ENCODE measurements around the gene NUP93.
"Not testable (repeated sequence)": the region's sequence is repeated elsewhere in the genome, so short reads cannot be mapped to it uniquely, and the experiment has no call there.

Gene NUP93

DNA sequence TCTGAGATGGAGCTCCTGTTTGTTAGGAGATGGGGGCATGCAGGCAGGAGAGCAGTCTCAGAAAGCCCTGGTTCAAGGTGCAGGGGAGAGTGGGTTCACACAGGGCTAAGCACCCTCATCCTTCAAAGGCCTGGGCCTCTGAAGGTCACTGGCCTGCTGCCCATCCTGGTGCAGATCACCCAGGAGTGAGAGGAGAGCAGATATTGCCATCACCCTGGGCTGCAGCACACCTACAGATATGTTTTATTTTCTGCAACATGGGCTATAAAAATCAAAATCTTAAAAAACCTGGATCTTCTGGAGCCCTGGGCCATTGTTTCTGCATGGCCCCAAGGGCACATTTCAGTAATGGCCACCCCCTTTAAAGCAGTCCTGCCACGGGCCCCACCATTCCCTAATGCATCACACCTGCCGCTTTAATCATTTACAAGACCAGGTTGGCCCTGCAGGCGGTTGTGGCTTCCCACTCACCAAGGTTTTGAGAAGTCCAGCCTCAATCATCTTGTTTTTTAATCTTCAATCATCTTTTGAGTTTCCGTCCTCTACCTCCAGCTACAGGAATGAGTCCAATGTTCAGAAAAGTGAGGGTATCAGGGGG lies 20.4 kb upstream of the NUP93 start:
- DNase-seq (ENCODE audit: low read depth in 2 of 2) = no peak

DNA sequence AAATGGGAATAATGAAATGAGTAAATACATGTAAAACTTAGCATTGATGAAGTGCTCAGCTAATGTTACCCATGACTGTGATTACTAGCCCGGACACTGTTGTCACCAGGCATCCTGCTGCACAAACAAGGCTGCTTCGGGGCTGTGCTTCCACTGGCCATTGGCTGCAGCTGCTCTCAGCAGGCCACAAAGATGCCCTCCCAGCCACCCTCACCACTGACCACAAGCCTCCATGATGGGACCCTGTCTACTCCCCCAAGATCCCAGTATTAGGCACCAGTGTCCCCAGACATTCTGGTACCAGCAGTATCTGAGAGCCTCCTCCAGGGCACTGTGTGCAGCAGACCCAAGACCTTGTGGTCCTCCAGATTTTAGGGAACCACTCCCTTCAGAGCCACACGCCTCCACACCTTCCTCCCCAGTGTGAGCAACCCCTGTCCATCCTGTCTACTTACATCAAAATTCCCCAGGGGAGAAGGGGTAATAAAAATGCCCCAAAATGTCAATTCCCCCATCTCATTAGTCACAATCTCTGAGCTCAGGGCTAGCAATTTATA lies 19.7 kb upstream of the NUP93 start:
- no peak for DNase-seq (ENCODE audit: low read depth in 2 of 2)

DNA sequence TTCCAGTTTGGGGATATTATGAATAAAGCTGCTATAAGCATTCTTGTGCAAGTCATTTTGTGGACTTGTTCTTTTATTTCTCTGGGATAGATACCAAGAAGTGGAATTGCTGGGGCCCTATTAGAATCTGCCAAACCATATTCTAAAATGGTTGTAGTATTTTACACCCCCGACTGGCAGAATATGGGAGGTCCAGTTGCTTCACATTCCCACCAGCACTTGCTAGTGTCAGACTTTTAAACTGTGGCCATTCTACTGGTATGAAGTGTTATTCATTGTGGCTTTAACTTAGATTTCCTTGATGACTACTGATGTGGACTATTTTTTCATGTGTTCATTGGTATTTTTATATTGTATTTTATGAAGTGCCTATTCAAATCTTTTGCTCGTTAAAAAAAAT lies 18.1 kb upstream of the NUP93 start:
- DNase-seq (ENCODE audit: low read depth in 2 of 2) = no peak

DNA sequence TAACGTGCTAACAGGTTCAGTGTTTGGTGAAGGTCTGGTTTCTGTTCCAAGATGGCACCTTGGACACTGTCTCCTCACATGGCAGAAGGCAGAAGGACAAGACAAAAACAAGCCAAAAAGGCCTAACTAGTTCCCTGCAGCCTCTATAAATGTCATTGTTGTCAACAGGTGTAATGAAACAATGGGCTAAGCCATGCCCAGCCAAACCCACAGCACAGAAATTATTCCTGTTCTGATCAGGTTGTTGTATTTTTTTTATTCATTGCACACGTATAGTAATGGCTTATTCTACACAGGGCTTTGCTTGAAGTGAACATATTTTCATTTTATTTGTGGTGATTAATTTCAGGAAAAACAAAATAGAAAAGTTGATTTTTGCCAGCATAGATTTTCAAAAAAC lies 16.1 kb upstream of the NUP93 start:
- no peak for DNase-seq (ENCODE audit: low read depth in 2 of 2)

DNA sequence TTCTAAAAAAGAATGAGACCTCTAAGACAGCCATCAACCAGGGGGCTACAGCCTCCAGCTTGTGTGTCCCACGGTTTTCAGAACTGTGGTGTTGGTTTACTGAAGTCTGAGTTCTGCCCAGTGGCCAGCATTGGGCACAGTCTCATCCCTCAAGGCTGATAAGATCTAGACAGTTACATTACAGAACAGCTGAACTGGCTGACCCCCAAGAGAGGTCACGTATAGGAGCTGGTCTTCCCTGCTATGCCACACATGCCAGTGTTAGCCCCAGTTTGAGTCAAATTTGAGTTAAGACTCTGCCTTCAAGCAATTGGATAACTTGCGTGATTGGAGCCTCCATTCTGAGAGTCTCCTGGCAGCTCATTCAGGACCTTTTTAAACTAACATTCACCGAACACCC lies 14.8 kb upstream of the NUP93 start:
- DNase-seq (ENCODE audit: low read depth in 2 of 2) = no peak

DNA sequence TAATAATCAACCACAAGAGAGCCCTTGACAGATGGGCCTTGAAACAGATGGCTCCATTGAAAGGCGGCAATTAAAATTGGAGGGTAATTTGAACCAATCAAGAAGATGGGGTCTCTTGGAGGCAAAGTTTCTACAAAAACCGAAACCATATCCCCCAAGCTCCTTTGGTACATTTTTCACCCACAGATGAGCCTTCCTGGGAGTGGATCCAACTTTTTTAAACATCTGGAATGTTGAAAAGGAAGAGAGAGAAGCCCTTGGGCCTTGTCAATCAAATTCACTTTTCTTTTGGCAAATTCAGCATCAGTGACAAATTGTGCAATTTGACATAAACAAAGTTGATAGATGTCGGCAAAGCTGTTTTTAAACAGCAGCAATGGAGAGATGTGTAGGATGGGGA lies 13.2 kb upstream of the NUP93 start:
- no peak for DNase-seq (ENCODE audit: low read depth in 2 of 2)

DNA sequence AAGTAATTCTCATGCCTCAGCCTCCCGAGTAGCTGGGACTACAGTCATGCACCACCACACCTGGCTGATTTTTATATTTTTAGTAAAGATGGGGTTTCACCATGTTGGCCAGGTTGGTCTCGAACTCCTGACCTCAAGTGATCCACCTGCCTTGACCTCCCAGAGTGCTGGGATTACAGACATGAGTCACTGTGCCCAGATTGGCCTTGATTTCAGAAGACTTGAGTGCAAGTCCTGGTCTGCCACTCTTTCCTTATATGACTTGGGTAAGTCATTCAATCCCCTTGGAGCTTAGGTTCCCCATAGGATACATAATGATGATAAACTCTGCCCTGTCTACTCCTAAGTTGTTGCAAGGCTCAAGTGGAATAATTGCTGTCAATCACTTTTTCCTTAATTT lies 12.4 kb upstream of the NUP93 start:
- DNase-seq (ENCODE audit: low read depth in 2 of 2) = not testable (repeated sequence)

DNA sequence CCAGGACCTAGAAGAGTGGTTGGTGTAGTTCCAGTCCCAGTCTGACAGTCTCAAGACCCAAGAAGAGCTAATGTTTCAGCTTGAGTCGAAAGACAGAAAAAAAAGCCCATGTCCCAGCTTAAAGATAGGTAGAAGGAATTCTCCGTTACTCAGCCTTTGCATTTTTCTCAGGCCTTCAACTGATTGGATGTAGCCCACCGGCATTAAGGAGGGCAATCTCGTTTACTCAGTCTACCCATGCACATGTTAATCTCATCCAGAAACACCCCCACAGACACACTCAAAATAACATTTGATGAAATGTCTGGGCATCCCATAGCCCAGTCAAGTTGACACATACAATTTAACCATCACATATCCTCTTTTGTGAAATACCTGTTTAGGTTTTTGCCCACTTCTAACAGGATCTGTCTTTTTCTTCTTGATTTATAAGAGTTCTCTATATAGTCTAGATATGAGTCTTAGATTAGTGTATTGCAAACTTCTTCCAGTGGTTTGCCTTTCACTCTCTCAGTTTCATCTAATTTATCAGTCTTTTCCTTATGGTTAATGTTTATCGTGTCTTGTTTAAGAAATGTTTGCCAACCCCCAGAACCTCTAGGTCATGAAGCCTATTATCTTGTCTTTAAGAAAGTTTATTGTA lies 7.6 kb upstream of the NUP93 start:
- no peak for DNase-seq (ENCODE audit: low read depth in 2 of 2)

DNA sequence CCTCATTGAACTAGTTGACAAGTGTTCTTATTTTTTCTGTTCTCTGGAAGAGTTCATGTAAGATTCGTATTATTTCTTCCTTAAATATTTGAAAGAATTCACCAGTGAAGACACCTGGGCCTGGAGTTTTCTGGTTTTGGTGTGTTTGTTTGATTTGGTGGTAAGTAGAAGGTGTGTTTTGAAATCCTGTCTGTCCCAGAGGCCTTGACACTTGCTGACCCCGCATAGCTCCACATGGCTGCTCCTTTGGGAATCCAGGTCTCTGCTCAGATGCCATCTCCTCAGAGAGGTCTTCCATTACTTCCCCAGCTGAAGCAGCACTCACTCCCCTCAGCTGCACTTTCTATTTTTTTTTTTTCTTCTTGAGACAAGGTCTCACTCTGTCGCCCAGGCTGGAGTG lies 5.7 kb upstream of the NUP93 start:
- no peak for DNase-seq (ENCODE audit: low read depth in 2 of 2)

DNA sequence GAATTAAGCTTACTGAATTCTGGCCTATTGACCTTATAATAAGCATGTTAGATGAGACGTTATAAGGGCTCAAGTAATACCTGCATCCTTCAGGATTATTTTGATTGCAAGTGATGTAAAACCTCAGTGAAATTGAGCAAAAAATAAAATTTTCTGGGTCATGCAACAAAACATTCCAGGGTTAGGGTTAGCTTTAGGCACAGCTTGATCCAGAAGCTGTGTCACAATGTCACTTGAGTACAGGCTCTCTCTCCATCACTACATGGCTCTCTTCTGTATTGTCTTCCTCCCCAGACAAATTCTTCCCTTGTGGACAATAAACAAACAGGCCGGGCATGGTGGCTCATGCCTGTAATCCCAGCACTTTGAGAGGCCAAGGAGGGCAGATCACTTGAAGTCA lies 3.6 kb upstream of the NUP93 start:
- DNase-seq (ENCODE audit: low read depth in 2 of 2) = no peak

DNA sequence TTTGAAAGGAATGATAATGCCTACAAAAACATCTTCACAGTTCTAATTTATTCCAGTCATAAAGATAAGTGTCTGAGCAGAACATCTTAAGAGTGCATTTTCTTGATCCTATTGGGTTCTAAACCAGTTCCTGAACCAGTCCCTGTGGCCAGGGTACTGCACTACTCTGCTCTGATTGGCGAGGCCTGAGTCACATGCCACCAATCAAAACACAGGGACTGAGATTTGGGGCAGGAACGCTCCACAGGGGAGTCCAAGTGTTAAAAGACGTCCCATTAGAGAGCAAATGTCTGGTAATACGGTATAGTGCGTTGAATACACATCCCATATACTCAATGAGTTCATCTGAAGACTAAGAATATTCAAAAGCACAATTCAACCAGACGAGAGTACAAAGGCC lies 3.0 kb upstream of the NUP93 start:
- no peak for DNase-seq (ENCODE audit: low read depth in 2 of 2)

DNA sequence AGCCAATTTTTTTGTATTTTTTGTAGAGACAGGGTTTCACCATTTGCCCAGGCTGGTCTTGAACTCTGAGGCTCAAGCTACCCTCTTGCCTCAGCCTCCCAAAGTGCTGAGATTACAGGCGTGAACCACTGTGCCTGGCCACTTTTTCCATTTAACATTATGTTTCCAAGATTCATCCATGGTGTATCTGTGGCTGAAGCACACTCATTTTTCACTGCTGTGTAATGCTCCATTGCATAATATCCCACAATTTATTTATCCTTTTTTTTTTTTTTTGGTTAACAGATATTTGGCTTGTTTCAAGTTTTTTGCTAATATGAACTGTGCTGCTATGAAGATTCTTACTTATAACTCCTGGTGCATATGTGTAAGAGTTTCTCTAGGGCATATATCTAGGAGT lies 1.9 kb upstream of the NUP93 start:
- DNase-seq (ENCODE audit: low read depth in 2 of 2) = no peak

DNA sequence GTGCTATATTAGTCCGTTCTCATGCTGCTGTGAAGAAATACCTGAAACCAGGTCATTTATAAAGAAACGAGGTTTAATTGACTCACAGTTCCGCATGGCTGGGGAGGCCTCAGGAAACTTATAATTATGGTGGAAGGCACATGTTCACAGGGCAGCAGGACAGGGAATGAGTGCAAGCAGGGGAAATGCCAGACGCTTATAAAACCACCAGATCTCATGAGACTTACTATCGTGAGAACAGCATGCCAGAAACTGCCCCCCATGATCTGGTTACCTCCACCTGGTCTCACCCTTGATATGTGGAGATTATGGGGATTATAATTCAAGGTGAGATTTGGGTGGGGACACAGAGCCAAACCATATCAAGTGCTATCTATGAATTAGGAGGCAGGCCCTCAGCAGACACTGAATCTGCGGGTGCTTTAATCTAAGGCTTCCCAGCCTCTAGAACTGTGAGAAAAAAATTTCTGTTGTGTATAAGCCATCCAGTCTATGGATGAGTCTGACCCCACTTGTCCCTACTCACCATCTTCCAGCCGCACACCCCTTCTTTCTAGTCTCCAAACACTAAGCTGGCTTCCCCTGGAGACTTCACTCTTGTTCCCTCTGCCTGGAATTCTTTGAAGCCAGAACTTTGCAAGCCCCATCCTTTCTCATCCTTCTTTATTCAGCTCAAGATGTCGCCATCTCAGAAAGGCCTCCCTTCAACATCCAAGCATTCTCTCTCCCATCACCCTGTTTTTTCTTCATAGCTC lies 772 bp upstream of the NUP93 start:
- DNase-seq (ENCODE audit: low read depth in 2 of 2) = no peak

DNA sequence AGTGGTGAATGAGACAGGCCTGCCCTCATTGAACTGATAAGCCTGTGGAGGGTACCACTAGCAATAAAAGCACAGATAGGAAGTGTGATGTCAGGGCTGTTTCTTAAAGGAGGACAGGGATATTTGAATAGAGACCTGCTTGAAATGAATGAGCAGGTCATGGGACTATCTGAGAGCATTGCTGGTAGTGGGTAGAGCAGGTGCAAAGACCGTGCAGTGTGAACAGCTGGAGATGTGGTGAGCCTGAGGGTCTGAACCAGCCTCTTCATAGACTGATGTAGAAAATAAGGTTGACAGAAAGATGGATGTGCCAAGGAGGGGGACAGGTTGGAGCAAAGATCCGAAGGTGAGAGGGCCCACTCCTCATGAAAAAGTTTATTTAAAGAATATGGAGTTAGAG lies 2.4 kb downstream of the NUP93 start:
- no peak for DNase-seq (ENCODE audit: low read depth in 2 of 2)

DNA sequence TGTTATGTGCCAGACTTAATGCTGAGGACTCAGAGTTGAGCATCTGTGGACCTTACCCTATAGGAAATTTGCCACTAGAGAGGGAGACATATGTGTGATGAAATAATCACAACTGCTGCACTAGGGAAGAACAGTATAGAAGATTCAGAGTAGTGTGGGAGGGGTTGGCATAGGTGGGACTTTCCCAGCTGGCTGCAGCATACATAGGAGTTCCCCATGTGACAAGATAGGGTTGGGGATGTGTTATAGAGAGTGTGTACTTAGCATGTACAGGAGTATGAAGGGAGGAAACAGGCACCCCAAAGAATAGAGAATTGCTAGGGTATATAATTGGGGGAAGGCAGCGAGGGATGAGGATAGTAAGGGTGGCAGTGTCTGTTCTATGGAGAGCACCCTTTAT lies 2.9 kb downstream of the NUP93 start:
- no peak for DNase-seq (ENCODE audit: low read depth in 2 of 2)

DNA sequence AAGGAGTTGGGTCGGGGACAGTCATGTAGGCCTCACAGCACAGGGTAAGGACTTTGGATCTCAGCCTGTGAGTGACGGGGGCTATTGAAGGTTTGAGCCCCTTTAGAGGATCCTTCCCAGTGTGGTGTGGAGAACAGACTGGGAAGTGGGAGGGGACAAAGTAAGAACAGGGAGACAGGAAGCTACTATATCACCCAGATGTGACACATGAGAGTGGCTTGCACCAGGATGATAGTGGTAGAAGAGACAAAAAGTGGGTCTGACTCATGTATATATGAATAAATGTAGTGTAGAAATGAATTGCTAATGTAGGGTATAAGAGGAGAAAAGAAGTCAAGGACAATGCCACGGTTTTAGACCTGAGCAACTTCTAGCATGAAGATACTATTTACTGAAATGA lies 4.5 kb downstream of the NUP93 start:
- DNase-seq (ENCODE audit: low read depth in 2 of 2) = no peak

DNA sequence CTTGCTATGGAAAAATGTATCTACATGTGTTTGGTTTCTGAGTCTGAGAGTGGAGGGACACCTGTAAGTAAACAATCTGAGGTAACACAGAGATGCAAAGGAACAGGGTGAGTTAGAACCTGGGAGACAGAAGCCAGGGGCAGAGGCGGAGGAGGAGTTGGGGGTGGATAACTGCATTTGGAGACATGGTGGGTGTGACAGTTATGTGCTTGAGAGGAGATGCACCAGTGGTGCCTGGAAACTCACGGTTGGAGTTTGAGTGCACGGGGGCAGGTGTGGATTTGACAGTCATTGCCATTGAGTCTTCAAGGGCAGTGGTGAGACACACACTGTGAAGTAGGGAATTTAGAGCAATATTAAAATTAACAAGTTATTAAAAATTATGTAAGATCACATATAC lies 6.5 kb downstream of the NUP93 start:
- DNase-seq (ENCODE audit: low read depth in 2 of 2) = no peak

DNA sequence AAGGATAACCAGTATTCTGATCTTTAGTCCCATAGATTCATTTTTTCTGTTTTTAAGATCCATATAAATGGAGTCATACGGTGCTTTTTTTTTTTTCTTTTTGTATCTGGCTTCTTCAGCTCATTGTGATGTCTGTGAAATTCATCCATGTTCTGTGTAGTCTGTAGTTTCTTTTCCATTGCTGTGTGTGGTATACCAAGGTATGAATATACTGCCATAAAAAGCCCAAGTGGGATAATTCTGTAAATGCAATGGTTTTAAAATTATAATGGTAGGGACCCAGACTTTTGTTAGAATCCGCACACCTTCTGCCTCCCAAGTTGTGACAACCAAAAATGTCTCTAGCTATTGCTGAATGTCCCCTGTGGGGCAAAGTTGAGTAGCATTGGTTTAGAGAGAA lies 7.6 kb downstream of the NUP93 start:
- DNase-seq (ENCODE audit: low read depth in 2 of 2) = no peak

DNA sequence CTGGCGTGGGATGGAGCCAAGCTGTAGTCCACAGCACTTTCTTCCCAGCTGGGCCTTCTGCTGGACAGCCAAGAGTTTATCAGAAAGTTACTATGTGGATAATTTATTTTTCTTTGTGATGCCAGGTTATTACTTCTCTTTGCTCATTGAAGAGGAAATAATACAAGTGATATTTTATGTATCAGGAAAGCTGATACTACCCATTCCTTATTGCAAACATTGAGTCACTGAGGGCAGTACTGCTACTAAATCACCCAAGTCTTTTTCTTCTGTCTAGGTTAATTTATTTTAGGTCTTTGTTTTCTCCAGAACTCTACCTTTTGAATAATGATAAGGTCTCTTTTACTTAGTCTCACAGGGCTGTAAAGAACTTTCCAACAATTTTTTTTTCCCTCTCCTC lies 8.3 kb downstream of the NUP93 start:
- DNase-seq (ENCODE audit: low read depth in 2 of 2) = no peak

DNA sequence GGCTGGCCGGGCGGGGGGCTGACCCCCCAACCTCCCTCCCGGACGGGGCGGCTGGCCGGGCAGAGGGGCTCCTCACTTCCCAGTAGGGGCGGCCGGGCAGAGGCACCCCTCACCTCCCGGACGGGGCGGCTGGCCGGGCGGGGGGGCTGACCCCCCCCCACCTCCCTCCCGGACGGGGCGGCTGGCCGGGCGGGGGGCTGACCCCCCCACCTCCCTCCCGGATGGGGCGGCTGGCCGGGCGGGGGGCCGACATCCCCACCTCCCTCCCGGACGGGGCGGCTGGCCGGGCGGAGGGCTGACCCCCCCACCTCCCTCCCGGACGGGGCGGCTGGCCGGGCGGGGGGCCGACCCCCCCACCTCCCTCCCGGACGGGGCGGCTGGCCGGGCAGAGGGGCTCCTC lies 9.4 kb downstream of the NUP93 start:
- not testable (repeated sequence) for DNase-seq (ENCODE audit: low read depth in 2 of 2)

DNA sequence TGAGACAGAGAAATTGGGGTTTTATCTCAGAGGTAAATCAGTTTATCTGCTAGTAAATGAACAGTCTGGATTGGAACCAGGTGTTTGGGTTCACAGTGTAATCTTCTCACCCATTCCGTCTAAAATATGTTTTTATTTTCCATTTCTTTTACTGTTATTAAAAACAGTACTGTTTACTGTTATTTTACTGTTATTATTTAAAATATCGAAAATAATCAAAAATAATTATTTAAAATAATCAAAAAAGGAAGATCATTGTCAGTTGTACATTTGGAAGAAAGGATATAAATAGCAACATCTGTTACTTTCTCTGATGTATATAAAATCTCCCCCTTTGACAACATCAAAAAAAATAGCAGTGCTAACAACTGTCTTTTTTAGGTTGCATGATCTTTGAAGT lies 11.5 kb downstream of the NUP93 start:
- DNase-seq (ENCODE audit: low read depth in 2 of 2) = no peak

DNA sequence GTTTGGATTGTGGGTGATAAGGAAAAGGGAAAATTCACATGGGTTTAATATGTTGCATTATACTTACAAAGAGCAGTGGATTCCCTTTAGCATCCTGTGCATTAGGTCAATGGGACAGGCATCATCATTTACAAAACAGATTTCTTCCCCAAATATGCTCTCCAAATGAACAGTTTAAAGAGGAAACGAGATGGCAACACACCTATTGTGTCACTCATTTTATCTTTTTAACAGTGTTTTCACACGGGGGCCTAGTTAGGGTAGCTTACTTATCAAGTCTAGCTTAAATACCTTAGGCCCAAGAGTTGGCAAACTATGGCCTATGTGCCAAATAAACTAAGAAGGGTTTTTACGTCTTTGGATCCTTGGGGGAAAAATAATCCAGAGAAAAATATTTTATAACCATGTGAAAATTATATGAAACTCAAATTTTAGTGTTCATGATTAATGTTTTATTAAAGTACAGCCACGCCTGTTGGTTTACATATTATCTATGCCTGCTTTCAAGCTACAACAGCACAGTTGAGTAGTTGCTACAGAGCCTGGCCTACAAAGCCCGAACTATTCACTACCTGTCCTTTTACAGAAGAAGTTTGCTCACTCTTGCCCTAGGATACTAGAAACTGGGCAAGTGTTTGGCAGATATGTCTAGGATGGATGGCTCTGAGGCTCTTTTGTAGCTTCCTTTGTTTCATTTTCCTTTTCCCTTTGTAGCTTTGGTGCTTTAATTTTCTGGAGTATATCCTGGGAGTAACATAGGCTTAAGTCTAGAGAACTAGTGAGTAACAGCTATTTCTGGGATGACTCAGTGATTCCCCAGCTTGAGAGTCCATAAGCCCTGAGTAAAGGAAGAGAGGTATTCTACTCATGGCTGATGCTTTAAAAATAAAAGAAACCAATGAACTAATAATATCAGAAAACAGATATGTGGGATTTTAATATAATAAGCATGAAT lies 12.4 kb downstream of the NUP93 start:
- DNase-seq (ENCODE audit: low read depth in 2 of 2) = no peak

Measured in stimulated activated CD4-positive, alpha-beta T cell treated with anti-CD3 and anti-CD28 coated beads, Interleukin-4, amount 100 ng/mL, for 48 hours (primary cell).